OCI-M2 (cell line): ENCODE data around the gene CNRIP1.
A peak's percentile ranks its signal among the peaks of the same experiment; 100 is the strongest.

Source experiments
- DNase-seq: peaks from one replicate; lab custom pipeline; 2025; ENCODE audit not compliant: unreplicated experiment; lab: John Stamatoyannopoulos, UW

The CNRIP1 gene

DNA sequence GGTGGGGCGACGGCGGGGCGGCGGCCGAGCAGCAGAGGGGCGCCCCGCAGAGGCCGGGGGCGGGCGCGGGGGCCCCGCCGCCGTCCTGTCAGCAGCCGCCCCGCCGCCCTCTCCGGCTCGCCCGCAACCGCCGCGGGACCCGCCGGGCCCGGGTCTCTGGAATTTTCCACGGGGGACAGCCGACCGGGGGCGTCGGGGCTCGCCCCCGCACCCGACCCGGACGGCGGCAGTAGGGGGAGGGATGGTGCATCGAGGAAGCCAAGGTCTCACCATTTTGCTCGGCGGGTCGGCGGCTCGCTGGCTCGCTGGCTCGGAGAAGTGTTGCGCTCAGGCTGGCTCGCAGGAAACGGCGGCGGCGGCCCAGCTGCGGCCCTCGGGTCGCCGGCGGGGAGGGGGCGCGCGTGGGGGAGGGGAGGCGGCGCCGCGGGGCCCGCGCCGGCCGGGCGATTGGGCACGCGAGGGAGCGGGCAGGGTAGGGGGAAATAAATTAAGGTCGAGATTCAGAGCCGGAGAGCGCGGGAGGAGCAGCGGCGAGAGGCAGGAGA lies 67.8 kb downstream of the CNRIP1 start:
- no peak for DNase-seq

GRCh38 chr2:68251187-68251854 lies 68.4 kb downstream of the CNRIP1 start:
- peak; percentile 46 for DNase-seq

- DNase-seq: no peak
Observed at GRCh38 chr2:68250652-68251186, 69.0 kb downstream of the CNRIP1 start.

- DNase-seq: no peak
Observed at GRCh38 chr2:68250196-68250595, 69.6 kb downstream of the CNRIP1 start.

DNA sequence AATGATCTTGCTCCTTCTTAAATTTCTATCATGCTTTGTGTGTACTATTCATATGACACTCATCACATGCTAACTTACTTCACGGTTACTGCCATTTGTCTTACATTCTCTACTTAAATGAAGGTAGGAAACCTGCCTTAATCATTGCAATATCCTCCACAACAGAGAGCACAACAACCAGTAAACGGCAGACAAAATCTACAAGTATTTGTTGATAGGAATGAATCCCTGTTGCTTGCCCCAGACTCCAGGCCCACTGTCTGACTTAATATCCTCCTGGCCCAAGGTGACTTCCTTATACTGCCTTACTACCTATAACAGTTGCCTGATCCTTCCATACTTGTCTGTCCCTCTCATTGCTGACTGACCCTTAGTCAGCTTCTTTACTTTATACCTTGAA lies 70.9 kb downstream of the CNRIP1 start:
- no peak for DNase-seq

DNA sequence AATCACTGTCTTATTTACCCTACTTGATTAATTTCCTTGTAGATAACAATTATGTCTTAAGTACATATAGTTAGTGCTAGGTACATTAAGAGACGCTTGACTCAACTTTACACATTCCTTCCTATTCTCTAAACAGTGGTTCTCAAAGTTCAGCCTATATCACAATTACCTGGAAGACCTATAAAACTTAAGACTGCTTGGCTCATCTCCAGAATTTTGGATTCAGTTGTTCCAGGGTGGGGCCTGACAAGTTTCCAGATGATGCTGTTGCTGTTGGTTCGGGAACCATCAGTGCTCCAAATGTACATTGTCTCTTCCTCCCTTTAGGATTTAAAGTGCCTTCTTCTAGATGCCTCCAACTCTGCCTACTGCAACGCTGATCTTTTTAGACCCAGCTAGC lies 71.4 kb downstream of the CNRIP1 start:
- DNase-seq: no peak

- DNase-seq: no peak
Observed at GRCh38 chr2:68246396-68246795, 73.4 kb downstream of the CNRIP1 start.

- no peak for DNase-seq
Observed at GRCh38 chr2:68245672-68246071, 74.1 kb downstream of the CNRIP1 start.

GRCh38 chr2:68245066-68245465 lies 74.7 kb downstream of the CNRIP1 start:
- DNase-seq: no peak

DNA sequence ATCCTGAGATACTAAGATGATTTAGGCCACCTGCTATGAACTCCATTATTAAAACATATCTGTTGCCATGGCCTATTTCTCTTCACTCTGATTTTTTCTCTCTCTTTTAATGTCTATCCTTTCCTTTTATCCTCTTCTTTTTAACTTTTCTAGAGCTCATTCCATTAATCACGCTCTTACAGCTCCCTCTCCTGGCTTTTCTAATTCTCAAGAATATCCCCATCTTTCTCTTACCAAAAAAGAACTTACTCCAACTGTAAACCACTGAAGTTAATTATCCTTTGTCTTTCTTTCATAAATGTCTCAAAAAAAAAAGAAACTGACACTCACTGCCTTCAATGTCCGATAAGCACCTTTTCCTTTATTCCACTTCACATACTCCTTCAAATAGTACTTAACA lies 75.3 kb downstream of the CNRIP1 start:
- DNase-seq: no peak
